Measurements from ENCODE around the gene PMF1. TPM values are rescaled to one million over a fixed set of nuclear protein-coding genes. Genes with fewer than 3 reads are reported as not detected.

PMF1 gene
- total RNA-seq, 1 experiment from 2014 or later: 40.1 TPM

GRCh38 chr1:156221986-156222692 lies 9.3 kb downstream of the PMF1 start:
- DNase-seq: no peak
- Histone ChIP-seq H3K27me3 (ENCODE audit: low read length) (no peaks in the 10 kb centered on the region), H3K36me3 (ENCODE audit: insufficient read depth, low read length) (0 out of 2 replicates have a peak, but pooled peaks cover 3% of the 10 kb centered on the region), H4K20me1 (ENCODE audit: insufficient read depth, low read depth, low read length) (no peaks in the 10 kb centered on the region), H3K9me3 (ENCODE audit: low read length) (no peaks in the 10 kb centered on the region), H3K79me2 (ENCODE audit: low read length) (peaks cover 8% of the 10 kb centered on the region; the same call in 1 of the 2 replicates), H3K4me2 (ENCODE audit: low read depth, low read length, poor library complexity, severe bottlenecking) (no peak overlapping the region), H3K4me1 (ENCODE audit: low read length) (no peaks in the 10 kb centered on the region), H3K27ac (ENCODE audit: low read length) (no peak overlapping the region), H3K4me3 (ENCODE audit: low read length) (no peak overlapping the region), H3K9me2 (replicated peaks; ENCODE audit: insufficient read depth, low read length) (no peaks in the 10 kb centered on the region), H3K9ac (ENCODE audit: low read length) (no peak overlapping the region), H2AFZ (ENCODE audit: low read length) (no peak overlapping the region)

- Histone ChIP-seq H2AFZ (ENCODE audit: low read length) (no peak overlapping the region), H3K9ac (ENCODE audit: low read length) (no peak overlapping the region), H4K20me1 (ENCODE audit: insufficient read depth, low read depth, low read length) (no peaks in the 10 kb centered on the region), H3K36me3 (ENCODE audit: insufficient read depth, low read length) (0 out of 2 replicates have a peak, but pooled peaks cover 3% of the 10 kb centered on the region), H3K79me2 (ENCODE audit: low read length) (no peaks in the 10 kb centered on the region), H3K27ac (ENCODE audit: low read length) (no peak overlapping the region), H3K4me3 (ENCODE audit: low read length) (no peak overlapping the region), H3K9me3 (ENCODE audit: low read length) (no peaks in the 10 kb centered on the region), H3K4me2 (ENCODE audit: low read depth, low read length, poor library complexity, severe bottlenecking) (no peak overlapping the region), H3K9me2 (replicated peaks; ENCODE audit: insufficient read depth, low read length) (no peaks in the 10 kb centered on the region), H3K4me1 (ENCODE audit: low read length) (no peaks in the 10 kb centered on the region), H3K27me3 (ENCODE audit: low read length) (no peaks in the 10 kb centered on the region)
- no peak for DNase-seq
Observed at GRCh38 chr1:156225677-156226014, 12.8 kb downstream of the PMF1 start.

GRCh38 chr1:156226116-156226538 lies 13.3 kb downstream of the PMF1 start:
- no peak overlapping the region for H3K9ac ChIP-seq (ENCODE audit: low read length)
- H3K9me2 ChIP-seq (replicated peaks; ENCODE audit: insufficient read depth, low read length): no peaks in the 10 kb centered on the region
- H3K4me2 ChIP-seq (ENCODE audit: low read depth, low read length, poor library complexity, severe bottlenecking): no peak overlapping the region
- H4K20me1 ChIP-seq (ENCODE audit: insufficient read depth, low read depth, low read length): no peaks in the 10 kb centered on the region
- no peak overlapping the region for H3K27ac ChIP-seq (ENCODE audit: low read length)
- H3K27me3 ChIP-seq (ENCODE audit: low read length): no peaks in the 10 kb centered on the region
- H3K79me2 ChIP-seq (ENCODE audit: low read length): no peaks in the 10 kb centered on the region
- no peak overlapping the region for H2AFZ ChIP-seq (ENCODE audit: low read length)
- no peak overlapping the region for H3K4me3 ChIP-seq (ENCODE audit: low read length)
- H3K36me3 ChIP-seq (ENCODE audit: insufficient read depth, low read length): 0 out of 2 replicates have a peak, but pooled peaks cover 3% of the 10 kb centered on the region
- H3K9me3 ChIP-seq (ENCODE audit: low read length): no peaks in the 10 kb centered on the region
- DNase-seq: no peak
- H3K4me1 ChIP-seq (ENCODE audit: low read length): no peaks in the 10 kb centered on the region

DNA sequence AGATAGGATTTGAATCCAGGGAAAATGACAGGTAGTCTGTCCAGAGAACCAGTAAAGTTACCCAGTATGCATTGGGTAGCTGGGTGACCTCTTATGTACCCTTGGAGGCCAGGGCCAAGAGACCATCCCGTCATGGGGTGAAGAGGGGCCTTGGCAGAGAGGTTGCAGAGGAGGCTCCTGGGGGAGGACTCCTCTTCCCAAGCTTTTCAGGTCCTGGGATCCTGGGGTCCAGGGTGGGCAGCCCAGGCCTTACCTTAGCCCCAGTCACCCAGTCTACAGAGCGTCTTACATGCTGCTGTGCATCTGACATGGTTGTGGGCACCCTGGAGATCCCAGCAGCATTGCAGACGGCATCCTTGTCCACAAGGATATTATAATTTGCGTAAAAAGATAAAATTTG lies 14.0 kb downstream of the PMF1 start:
- Histone ChIP-seq H3K9ac (ENCODE audit: low read length) (no peak overlapping the region), H3K27me3 (ENCODE audit: low read length) (no peaks in the 10 kb centered on the region), H3K36me3 (ENCODE audit: insufficient read depth, low read length) (0 out of 2 replicates have a peak, but pooled peaks cover 3% of the 10 kb centered on the region), H3K4me1 (ENCODE audit: low read length) (no peaks in the 10 kb centered on the region), H2AFZ (ENCODE audit: low read length) (no peak overlapping the region), H3K9me3 (ENCODE audit: low read length) (no peaks in the 10 kb centered on the region), H3K4me2 (ENCODE audit: low read depth, low read length, poor library complexity, severe bottlenecking) (no peak overlapping the region), H3K79me2 (ENCODE audit: low read length) (no peaks in the 10 kb centered on the region), H3K27ac (ENCODE audit: low read length) (no peak overlapping the region), H3K4me3 (ENCODE audit: low read length) (no peak overlapping the region), H3K9me2 (replicated peaks; ENCODE audit: insufficient read depth, low read length) (no peaks in the 10 kb centered on the region), H4K20me1 (ENCODE audit: insufficient read depth, low read depth, low read length) (no peaks in the 10 kb centered on the region)
- no peak for DNase-seq

DNA sequence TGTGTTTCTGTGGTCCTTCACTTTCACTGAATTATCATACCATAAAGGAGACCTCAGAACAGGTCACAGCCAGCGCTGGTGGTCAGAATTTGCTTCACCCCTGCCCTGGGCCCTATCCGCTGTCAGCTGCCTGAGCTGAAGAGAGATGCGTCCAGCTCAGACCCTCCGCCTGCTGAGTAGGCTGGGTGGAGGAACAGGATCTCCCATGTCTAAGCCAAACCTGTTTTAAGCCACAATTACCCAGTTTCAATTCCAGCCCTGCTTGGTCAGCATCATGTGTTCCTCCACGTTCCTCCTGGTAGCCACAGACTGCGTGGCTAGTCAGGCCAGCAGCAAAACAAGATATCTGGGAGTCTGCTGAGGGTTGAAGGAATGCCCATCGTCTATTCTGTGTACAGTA lies 15.7 kb downstream of the PMF1 start:
- no peaks in the 10 kb centered on the region for H3K9me3 ChIP-seq (ENCODE audit: low read length)
- H3K4me2 ChIP-seq (ENCODE audit: low read depth, low read length, poor library complexity, severe bottlenecking): no peak overlapping the region

DNA sequence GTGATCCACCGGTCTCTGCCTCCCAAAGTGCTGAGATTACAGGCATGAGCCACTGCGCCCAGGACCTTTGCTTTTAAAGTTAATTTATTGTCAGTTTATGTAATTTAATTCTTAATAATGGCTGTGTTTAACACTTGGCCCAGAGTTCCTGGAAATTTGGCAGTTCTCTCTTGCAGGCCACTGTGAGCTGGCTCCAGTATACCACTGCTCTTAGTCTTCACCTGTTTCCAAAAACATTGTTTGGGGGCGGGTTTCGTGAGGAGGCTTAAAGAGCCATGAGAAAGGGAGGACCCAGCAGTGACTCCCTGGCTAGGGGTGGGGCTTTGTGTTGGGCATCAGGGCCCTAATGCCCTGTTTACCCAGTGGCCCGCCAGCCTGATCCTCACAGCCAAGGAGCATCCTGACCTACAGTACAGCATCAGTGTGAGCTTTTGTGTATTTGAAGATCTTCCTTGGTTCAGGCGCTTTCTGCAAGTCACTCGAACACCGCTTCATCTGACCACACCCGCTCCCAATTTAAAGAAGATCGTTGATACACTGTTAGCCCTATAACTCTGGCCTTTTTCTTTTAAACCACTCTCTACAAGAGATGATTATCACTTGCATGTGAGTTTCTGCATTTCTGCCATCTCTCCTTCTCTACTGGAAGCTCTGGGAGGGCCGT lies 17.1 kb downstream of the PMF1 start:
- H3K4me2 ChIP-seq (ENCODE audit: low read depth, low read length, poor library complexity, severe bottlenecking): no peak overlapping the region
- no peaks in the 10 kb centered on the region for H3K27me3 ChIP-seq (ENCODE audit: low read length)
- H3K4me1 ChIP-seq (ENCODE audit: low read length): 0 out of 2 replicates have a peak, but pooled peaks cover 5% of the 10 kb centered on the region
- H3K79me2 ChIP-seq (ENCODE audit: low read length): no peaks in the 10 kb centered on the region
- no peak overlapping the region for H3K4me3 ChIP-seq (ENCODE audit: low read length)
- H2AFZ ChIP-seq (ENCODE audit: low read length): no peak overlapping the region
- no peaks in the 10 kb centered on the region for H4K20me1 ChIP-seq (ENCODE audit: insufficient read depth, low read depth, low read length)
- no peak for DNase-seq
- no peaks in the 10 kb centered on the region for H3K9me2 ChIP-seq (replicated peaks; ENCODE audit: insufficient read depth, low read length)
- H3K36me3 ChIP-seq (ENCODE audit: insufficient read depth, low read length): 0 out of 2 replicates have a peak, but pooled peaks cover 3% of the 10 kb centered on the region
- H3K27ac ChIP-seq (ENCODE audit: low read length): no peak overlapping the region
- H3K9ac ChIP-seq (ENCODE audit: low read length): no peak overlapping the region
- no peaks in the 10 kb centered on the region for H3K9me3 ChIP-seq (ENCODE audit: low read length)

More for the DNA sequence above, 15.7 kb downstream of the PMF1 start:
- Histone ChIP-seq H3K27ac (ENCODE audit: low read length) (no peak overlapping the region), H3K36me3 (ENCODE audit: insufficient read depth, low read length) (0 out of 2 replicates have a peak, but pooled peaks cover 3% of the 10 kb centered on the region), H3K79me2 (ENCODE audit: low read length) (no peaks in the 10 kb centered on the region), H3K4me1 (ENCODE audit: low read length) (0 out of 2 replicates have a peak, but pooled peaks cover 5% of the 10 kb centered on the region), H2AFZ (ENCODE audit: low read length) (no peak overlapping the region), H3K9me2 (replicated peaks; ENCODE audit: insufficient read depth, low read length) (no peaks in the 10 kb centered on the region), H3K9ac (ENCODE audit: low read length) (no peak overlapping the region), H4K20me1 (ENCODE audit: insufficient read depth, low read depth, low read length) (no peaks in the 10 kb centered on the region), H3K27me3 (ENCODE audit: low read length) (no peaks in the 10 kb centered on the region), H3K4me3 (ENCODE audit: low read length) (no peak overlapping the region)
- DNase-seq: no peak

DNA sequence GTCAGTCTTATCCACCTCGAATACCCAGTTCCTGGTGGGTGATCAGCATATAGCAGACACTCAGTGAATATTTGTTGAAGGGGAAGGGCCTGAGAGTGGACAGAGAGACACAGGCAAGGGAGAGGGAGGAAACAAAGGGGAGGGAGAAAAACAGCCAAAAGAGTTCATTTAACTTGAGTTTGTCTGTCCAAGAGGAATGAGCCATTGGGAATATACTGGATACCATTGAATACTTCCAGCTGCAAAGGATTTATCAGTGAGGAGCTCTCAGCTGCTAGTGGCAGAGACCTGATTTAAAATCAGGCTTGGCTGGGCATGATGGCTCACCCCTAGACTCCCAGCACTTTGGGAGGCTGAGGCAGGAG lies 17.6 kb downstream of the PMF1 start:
- 0 out of 2 replicates have a peak, but pooled peaks cover 3% of the 10 kb centered on the region for H3K36me3 ChIP-seq (ENCODE audit: insufficient read depth, low read length)
- H3K4me2 ChIP-seq (ENCODE audit: low read depth, low read length, poor library complexity, severe bottlenecking): no peak overlapping the region
- H3K9me2 ChIP-seq (replicated peaks; ENCODE audit: insufficient read depth, low read length): no peaks in the 10 kb centered on the region
- 0 out of 2 replicates have a peak, but pooled peaks cover 5% of the 10 kb centered on the region for H3K4me1 ChIP-seq (ENCODE audit: low read length)
- H4K20me1 ChIP-seq (ENCODE audit: insufficient read depth, low read depth, low read length): no peaks in the 10 kb centered on the region
- H3K27ac ChIP-seq (ENCODE audit: low read length): no peak overlapping the region
- H3K4me3 ChIP-seq (ENCODE audit: low read length): no peak overlapping the region
- DNase-seq: no peak
- H3K27me3 ChIP-seq (ENCODE audit: low read length): no peaks in the 10 kb centered on the region
- H3K9ac ChIP-seq (ENCODE audit: low read length): no peak overlapping the region
- H2AFZ ChIP-seq (ENCODE audit: low read length): no peak overlapping the region
- no peaks in the 10 kb centered on the region for H3K79me2 ChIP-seq (ENCODE audit: low read length)
- H3K9me3 ChIP-seq (ENCODE audit: low read length): no peaks in the 10 kb centered on the region

DNA sequence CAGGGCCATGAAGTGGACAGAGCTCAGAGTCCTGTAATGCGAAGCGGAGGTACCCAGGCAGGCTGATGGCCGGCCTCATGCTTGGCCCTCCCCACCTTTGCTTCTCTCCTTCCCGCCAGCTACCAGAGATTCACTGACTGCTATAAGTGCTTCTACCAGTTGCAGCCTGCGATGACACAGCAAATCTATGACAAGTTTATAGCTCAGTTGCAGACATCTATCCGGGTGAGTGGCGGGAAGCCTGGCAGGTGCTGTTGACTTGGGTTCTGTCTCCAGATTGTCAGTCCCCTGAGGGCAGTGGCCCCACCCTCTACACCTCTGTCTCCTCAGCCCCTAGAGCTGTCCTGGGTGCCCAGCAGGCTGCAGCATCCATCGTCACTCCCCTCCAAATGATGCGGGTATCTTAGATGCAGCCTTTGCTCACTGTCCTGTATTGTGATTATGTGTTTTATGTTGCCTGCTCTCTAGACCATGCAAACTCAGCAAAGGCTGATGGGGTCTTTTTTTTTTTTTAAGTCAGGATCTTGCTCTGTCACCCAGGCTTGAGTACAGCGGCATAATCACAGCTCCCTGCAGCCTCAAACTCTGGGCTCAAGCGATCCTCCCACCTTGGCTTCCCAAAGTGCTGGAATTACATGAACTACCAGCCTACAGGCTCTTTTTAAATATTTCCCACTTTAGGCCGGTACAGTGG lies 19.5 kb downstream of the PMF1 start:
- H3K4me3 ChIP-seq (ENCODE audit: low read length): no peak overlapping the region
- H3K36me3 ChIP-seq (ENCODE audit: insufficient read depth, low read length): peaks cover 2% of the 10 kb centered on the region; the same call in 1 of the 2 replicates
- no peaks in the 10 kb centered on the region for H4K20me1 ChIP-seq (ENCODE audit: insufficient read depth, low read depth, low read length)
- no peak overlapping the region for H2AFZ ChIP-seq (ENCODE audit: low read length)
- H3K4me2 ChIP-seq (ENCODE audit: low read depth, low read length, poor library complexity, severe bottlenecking): no peak overlapping the region
- no peak overlapping the region for H3K9ac ChIP-seq (ENCODE audit: low read length)
- H3K4me1 ChIP-seq (ENCODE audit: low read length): 0 out of 2 replicates have a peak, but pooled peaks cover 5% of the 10 kb centered on the region
- H3K9me3 ChIP-seq (ENCODE audit: low read length): no peaks in the 10 kb centered on the region
- H3K27me3 ChIP-seq (ENCODE audit: low read length): no peaks in the 10 kb centered on the region
- no peaks in the 10 kb centered on the region for H3K9me2 ChIP-seq (replicated peaks; ENCODE audit: insufficient read depth, low read length)
- H3K79me2 ChIP-seq (ENCODE audit: low read length): no peaks in the 10 kb centered on the region
- DNase-seq: no peak
- H3K27ac ChIP-seq (ENCODE audit: low read length): no peak overlapping the region

Measured in Karpas-422 (cell line).